NOMO-1 (cell line): Measurements from ENCODE around the gene SETBP1.
A peak's percentile ranks its signal among the peaks of the same experiment; 100 is the strongest.

Source experiments
- DNase-seq, 2 experiments: peaks; one replicate each; lab custom pipeline; 2025; ENCODE audit not compliant: unreplicated experiment in 2 of 2; lab: John Stamatoyannopoulos, UW

Gene SETBP1

DNA sequence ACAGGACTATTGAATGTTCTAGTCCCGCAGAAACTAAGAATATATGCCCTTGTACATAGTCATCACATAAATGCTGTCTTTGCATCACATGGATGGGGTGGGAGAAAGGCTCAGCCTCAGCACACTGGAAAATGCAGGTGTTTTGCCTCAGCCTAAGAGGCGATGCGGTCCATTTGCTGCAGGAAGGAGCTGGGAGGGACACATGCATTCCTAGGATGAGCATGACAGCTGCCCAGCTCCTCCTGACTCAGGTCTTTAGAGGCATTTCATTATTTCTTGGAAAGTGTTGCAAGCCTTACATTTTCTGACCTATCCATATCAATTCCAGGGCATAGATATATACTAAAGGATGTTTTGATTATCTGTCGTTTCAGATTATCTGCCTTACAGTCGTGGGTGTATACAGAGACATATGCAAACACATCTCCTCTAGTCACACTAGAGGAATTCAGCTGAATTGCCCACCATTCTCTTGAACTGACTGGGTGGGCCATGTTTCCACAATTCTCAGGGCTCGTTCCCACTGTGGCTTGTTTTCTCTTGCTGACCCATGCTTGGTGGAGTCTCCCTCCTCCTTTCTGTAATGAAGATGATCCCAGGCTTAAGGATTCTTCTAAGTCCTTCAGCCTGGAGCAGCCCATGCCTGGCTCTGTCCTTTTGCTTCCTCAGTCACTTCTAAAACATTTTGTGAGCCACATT is 156.9 kb downstream of the SETBP1 start:
- DNase-seq = no peak

DNA sequence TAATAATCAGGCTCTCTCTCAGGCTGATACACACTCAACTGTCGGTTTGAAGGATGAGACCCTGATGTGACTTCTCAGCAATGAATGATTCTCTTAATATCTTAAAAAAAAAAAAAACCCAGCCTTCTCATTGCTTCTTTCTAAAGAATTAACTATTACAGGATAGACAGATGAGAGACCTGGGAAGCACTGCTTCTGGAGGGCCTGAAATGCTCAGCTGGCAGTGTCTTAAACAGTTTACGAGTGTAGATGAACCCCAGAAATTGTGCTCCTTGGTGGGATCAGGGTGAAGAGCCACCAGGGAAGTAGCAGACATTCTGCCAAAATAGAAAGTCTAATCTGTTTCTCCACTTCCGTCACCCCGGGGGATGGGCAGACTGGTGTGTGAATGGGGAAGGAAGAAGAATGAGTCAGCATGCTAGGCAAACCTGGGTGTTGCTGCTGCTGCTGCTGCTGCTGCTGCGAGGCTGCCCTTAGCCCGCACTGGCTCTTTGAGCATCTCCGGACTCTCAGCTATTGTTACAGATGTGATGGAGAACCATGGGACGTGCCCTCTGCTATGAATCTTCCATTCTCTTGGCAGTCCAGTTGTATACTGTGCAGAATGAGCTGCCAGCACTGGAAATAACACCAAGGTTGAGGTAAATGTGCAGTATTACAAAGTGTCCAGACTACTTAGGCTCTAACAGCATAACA is 158.4 kb downstream of the SETBP1 start:
- peak; percentile 78 to 92 for DNase-seq

DNA sequence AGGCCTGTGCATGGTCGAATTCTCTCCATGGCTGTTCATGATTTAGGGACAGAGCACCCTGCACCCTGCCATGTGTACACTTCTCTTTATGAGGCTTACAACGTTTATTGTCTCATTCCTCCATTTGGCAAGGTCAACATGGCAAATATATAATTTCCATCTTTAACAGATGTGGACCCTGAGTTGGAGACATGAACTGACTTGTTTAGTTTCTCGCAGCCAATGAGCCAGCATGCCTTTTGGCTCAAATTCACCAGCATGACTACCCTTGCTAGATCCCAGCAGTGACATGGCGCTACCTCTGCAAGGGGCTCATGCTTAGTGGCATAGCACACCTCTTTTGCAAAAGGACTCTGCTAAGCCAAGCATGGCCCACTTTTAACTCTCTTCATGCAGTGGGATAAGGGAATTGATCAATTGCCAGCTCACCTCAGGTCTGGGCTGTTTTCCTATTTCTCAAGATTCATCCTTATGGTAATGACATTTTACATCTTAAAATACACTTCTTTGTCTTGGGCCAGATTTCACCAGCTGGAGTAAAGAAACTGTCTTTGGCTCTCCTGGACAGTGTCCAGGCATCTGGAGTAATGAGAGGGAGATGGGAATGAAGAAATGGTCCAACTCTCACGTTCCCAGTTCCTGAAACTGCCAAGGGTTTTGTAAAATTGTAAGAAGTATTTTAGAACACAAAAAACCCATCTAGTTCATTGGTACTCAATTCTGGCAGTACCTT is 159.5 kb downstream of the SETBP1 start:
- DNase-seq = no peak

DNA sequence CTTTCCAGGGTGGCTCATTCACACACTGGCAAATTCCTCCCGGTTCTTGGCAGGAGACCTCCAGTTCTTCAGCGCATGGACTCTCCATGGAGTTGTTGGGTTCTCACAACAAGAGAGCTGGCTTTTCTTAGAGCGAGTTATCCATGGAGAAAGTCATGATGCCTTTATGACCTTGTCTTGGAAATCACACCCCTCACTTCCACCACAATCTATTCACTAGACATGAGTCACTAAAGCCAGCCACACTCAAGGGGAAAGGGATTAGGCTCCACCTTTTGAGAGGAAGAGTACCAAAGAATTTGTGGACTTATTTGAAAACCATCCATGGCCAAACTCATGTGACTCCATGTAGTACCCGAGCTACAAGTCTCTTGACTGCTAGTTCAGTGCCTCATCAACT is 160.5 kb downstream of the SETBP1 start:
- DNase-seq = no peak

DNA sequence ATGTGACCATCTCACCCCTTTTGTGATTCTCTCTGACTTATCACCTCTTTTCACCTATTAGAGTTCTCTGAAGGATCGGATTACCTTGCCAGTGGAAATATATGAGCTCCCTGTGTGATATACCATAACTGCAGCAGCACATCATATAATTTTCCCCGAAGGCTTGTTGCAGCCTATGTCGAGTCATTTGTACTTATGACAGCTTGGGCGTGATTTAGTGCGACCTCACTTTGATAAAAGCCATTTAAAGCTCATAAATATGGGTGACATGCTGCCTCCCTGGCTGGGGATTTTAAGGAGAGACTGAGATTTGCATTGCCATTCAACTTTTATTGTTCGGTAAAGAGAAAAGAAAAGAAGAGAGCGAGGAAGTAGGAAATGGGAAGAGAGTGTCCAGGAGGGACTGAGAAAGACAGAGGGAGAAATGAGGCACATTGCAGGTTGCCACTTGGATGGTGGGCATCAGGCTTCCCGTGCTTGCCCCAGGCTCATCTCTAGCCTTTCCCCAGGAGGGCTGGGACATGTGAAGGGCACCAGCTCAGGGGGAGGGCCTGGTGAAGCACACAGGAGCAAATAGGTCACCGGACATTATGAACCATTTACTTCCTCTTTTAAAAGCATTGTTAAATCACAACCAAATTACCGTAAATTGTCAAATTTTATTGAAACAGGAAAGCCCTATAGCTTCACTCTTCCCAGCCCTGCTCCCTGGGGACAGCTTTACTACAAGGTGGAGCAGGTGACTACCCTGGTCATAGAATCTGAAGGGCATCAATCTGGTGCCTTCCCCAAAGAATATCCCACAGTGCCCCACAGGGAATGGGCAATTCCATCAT is 161.3 kb downstream of the SETBP1 start:
- DNase-seq = peak in 1 of 2 experiments; percentile 15

DNA sequence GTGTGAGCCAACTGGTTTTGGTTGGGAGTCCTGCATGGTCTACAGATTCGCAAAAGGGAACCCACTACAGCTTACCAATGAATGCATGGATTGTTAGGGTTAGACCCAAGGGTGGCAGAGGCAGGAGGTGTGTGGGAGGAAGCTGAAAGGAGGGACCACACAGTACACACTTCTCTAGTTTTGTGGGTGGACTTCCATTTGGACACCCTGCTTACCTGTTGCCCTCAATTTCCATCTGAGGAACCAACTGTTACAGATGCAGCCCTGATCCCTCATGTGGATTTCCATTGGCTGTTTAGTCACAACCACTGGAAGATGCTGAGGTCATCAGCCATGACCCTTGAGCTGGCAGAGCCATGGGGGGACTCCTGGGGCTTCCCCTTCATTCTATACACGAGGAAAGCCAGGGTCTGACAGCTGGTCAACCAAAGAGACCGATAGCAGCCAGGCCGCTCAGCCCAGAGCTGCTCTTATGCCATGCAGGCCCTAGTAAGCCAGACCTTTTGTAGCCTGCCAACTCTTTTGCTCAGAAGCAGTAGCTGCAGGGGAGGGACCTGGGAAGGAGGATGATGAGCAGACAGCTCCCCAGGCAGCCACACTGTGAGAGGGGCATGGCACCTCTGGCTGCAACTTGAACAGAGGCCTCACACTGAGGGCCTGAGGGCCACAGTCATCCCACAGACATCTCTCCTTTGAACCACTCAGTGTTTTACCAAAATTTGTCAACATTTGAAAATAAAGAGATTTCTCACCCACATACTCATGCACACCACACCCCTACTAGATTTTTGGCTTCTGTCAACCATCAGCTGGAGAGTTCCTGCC is 162.1 kb downstream of the SETBP1 start:
- no peak for DNase-seq

DNA sequence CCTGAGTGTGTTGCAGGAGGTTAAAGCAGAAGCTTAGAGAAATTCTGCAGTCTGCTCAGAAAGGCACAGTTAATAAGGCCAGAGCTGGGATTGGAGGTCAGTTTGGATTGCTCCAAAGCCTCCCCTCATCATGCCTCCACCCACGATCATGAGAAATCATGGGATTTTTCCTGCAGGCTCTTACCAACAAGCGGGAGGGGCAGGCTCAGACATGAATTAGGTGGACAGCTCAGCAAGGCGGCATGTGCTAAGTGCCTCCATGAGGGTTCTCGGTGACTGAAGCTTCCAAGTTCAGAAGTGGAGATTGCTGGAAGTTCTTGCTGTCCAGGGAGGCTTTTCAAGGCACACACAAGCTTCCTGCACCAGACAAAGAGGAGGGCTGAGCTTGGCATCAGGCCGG is 163.8 kb downstream of the SETBP1 start:
- DNase-seq = no peak

DNA sequence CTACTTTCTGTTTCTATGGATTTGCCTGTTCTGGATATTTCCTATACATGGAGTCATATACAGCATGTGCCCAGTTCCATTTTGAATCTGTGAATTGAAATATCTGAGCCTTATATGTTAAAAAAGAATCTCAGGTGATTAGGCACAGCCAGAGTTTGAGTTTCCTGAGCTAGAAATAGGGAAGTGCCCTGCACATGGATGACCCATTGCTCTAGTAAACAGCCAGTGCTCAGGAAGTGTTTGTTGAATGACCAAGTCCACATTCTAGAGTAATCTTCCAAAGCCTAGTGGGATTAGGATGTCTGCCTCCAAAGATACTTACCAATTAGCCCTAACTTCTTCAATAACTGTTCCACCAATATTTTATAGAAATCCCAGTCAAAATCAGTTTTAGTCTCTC is 165.8 kb downstream of the SETBP1 start:
- no peak for DNase-seq

DNA sequence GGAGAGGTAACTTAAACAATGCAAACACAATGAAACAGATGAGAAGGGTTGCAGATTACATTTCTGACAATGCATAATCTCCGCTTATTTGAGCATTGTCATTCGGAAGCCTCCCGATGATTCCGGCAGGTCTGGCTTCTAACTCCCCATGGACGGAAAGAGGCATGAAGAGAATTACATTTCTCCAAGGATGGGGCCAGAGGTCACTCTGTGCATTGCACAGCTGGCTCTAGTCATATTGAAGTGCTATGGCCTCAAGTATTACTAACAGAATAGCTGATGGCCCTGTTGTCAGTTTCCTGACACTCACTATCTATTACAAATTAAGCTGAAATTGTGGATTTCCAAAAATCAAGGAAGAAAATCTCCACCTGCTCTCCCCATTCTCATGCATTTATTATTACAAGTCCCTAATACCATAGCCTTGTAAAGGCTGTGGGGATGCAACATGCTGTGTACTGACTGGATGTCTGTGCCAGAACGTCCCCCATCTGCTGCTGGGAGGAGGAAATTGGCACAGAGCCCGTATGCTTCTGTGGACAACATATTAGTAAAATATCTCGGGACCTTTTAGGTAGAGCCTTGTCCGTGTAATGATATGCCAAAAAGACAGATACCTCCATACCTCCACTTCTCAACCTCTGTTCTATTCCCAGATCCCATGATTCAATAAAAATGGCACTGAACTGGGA is 168.1 kb downstream of the SETBP1 start:
- no peak for DNase-seq

DNA sequence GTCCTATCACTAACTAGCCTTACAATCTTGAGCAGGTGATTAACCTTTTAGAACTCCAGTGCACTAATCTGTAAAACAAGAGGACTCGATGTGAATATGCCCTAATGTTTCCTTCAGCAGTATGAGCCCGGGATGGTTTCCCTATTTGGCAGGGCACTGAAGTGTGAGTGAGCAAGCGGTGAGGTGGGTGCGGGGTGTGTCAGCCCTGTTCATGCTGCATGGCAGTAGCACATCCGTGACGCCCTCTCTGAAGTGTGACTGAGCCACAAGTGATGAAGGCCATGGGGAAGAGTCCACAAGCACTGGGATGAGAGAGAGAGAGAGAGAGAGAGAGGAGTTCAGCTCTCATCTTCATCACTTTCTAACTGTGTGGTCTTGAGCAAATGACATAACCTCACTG is 168.7 kb downstream of the SETBP1 start:
- no peak for DNase-seq

DNA sequence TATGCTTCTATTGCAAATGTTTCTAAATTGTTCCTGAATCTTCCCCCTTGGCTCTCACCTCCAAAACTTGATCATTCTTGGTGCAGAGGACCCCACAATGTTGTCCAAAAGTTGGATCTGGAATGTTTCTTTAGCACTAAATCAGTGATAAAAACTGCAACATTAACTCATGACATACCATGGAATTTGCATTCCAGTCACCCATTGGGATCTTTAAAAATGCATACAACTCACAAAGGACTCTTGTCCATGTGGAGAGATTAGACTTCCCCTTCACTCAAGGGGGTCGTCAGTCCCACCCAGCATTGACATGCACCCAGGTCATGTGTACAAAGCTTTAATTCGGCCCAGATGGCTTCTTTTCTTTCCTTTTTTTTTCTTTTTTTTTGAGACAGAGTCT is 169.3 kb downstream of the SETBP1 start:
- no peak for DNase-seq

DNA sequence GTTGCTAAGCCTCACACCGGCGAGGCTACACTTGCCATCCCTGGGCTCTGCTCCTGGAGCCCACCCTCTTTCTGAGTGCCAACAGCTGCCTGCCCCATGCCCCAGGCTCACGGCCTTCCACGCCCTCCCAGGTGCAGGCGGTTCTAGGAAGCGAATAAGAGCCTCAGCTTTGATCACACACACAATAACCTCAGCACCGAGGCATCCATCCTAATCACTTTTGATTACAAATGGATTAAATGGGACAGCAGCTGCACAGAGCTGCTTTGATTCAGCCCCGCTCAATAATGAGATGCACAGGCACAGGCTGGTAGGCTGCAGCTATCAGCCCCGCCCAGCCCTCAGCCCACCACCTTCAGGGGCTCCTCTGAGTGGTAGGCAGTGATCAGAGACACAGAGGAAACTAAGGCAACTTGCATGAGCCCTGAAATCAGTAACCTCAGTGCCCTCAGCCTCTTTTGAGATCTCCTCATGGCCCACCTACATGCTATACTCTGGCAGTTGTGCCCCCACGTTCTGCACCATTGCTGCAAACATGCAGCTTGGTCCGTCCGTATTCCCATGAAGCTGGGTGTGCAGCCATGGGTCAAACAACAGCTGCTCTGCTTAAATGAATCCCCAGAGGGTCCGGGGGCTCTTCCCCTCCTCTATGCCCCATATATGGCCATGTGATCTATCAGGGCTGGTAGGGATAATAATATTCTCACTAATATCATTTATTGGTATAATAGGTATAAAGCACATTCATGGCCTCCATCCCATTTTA is 171.4 kb downstream of the SETBP1 start:
- no peak for DNase-seq

DNA sequence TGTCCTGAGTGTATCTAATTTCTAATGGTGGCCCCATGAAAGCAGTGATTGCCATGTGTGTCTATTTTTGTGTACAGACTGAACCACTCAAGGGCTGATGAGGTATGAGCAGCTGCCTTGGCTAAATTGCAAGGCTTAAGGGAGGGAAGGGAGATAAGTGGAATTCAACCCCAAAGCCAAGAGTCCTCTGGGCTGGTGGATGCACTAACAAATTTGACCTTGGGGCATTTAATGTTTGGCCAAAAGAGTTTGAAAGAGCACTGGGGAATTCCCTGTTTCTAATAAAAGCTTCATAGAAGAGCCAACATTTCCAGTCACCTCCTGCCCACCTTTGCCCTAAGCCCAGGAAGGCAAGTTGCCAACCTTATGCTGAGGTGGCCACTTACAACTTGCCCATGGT is 172.1 kb downstream of the SETBP1 start:
- DNase-seq = no peak

DNA sequence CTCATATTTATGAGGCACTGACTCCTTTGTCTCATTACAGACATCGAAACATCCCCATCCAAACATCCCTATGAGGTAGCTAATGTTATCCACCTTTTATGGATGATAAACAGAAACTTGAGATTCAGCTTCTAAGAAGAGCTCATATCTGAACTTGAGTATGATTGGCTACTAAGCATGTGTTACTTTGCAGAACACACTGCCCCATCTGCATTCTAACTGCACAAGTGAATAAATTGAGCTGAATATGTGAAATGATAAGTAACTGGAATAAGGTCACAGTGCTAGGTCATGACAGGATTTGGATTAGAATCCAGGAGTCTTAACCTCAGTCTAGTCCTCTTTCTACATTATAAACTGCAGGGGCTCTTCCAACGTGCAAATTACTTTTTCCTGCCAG is 172.7 kb downstream of the SETBP1 start:
- no peak for DNase-seq

DNA sequence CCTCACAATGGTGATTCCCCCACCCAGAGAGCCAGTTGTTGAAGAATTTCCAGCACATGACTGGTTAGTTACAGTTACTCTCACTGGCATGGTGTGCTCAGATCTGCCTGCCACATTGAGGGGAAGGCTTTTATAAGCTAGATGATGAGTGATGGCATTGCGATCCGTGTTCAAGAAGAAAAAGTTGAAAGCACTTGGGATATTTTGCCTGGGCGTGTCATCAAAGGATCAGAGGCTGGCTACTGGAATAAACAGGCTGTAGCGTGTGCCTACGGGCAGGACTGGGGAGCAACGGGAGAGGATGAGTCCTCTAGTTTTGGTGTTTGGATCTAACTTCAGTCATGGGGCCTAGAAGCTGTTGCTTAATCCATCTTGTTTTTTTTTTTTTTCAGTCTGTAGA is 175.0 kb downstream of the SETBP1 start:
- DNase-seq = no peak

DNA sequence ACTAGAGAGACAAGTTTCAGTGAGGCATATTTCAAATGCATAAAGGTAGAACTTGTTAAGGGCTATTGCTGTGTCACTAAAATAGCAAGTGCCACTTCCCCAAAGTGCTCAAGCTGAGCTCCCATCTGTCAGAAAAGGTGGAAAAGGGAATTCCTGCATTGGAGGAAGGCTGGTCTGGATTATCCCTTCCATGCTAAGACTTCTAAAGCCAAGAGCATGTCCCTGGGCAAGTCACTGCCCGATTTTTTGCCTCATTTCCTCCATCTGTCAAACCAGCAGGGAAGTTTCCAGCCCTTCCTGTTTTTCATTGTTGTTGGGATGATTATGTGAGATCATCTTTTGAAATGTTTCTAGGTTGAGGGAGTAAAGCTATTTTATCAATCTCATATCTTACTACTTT is 175.5 kb downstream of the SETBP1 start:
- DNase-seq = peak in 1 of 2 experiments; percentile 22

DNA sequence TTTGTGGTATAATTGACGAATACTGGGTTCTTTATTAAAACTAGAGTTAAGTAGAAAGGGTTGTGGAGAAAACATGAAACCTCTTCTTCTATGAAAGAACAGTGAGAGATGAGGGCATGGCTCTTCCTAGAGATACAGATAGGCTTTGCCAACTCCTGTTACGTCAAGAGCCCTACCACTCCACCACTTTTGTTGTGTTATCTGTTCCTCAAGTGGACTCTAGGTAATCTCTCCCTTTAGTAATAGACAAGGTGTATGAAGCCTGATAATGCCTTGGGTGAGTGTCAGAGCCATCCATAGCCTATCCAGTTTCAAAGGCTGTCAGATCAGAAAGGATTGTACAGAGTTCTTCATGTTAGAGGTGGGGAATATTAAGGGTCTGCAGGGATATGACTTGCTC is 176.4 kb downstream of the SETBP1 start:
- DNase-seq = no peak

DNA sequence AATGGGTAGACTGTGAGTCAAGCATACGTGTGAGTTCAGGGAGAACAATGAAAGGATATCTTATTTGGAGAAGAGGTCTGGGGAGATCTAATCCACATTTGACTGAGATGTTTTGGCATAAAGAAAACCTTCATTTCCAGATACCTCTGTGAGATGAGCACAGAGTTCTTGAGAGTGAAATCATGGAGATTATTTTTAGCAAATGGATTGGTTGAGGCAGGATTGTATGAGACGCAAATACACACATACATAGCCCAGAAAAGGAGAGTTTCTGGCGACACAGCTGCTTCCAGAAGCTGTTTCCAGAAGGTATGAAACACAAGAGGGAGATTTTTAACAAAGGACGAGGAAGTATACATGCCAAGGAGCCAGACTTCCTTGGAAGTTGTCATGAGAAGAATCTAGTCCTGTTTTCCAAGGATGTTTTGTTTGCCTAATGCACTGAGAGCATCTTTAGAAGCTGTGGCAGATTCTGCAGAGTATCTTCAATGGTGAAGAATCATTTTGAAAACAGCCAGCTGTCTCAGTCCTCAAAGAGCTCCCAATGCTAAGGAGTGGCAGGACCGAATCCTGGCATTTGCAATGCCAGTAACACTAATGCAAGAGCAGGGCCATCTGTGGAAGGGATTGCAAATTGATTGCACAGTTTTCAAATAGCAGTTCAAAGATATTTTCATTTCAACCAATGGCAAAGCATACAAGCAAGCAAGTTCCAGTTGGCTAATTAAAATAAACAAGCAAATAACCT is 177.2 kb downstream of the SETBP1 start:
- DNase-seq = no peak
